ENCODE results near the gene ZFAND3.

GRCh38 chr6:37819802-37820717 lies 533 bp downstream of the ZFAND3 start:
- TF ChIP-seq CTCF (IDR thresholded peaks at IDR 0.05; ENCODE audit: low read length) = no peak
- TF ChIP-seq EZH2phosphoT487 (IDR thresholded peaks at IDR 0.05; ENCODE audit: low read length) = no peak
- TF ChIP-seq EZH2 (optimal IDR thresholded peaks at IDR 0.05; ENCODE audit: low read depth, low read length) = no peak
